PC-3 (cell line): ENCODE results near the gene DHX58. TPM values are rescaled to one million over a fixed set of nuclear protein-coding genes. Genes with fewer than 3 reads are reported as not detected.

ENCODE experiments used
- ATAC-seq: fragments of 200-7000 bp; cut with Tn5 transposase; 2 replicates; pipeline ENCODE4 v1.9.1; 2020; ENCODE audit warnings: mild to moderate bottlenecking, moderate library complexity
- BruUV-seq: library from RNA; stranded (reverse); fragments of 400-500 nt; replicated peaks from 2 replicates; lab custom pipeline; 2021; lab: Mats Ljungman, UMichigan
- CTCF ChIA-PET: fragments of 300-600 bp; sonication (Branson Sonifier 250); formaldehyde crosslinking; loops from one replicate; lab custom pipeline; 2022; ENCODE audit warnings: antibody characterized with exemption; lab: Charles Lee
- POLR2A ChIA-PET: fragments of 300-600 bp; sonication (Branson Sonifier 250); formaldehyde crosslinking; loops from one replicate; lab custom pipeline; 2022; ENCODE audit warnings: antibody characterized with exemption; ENCODE audit not compliant: unreplicated experiment; lab: Charles Lee
- DNase-seq: peaks from one replicate; pipeline ENCODE4 v3.0.0-alpha.2; 2015
- H2AFZ ChIP-seq: fragments of 300-600 bp; sonication (generic); 2 replicates; pipeline ENCODE4 v1.6.0; 2016; ENCODE audit warnings: antibody characterized with exemption, low read length
- H3F3A ChIP-seq: fragments of 300-600 bp; sonication (generic); one replicate; pipeline ENCODE4 v1.6.0; 2017; ENCODE audit warnings: antibody characterized with exemption, low read length, control low read depth, mild to moderate bottlenecking; ENCODE audit not compliant: unreplicated experiment
- H3K27ac ChIP-seq: fragments of 300-600 bp; sonication (generic); 2 replicates; pipeline ENCODE4 v1.5.1; 2016; ENCODE audit warnings: mild to moderate bottlenecking, low read length
- H3K27me3 ChIP-seq: fragments of 300-600 bp; sonication (generic); 2 replicates; pipeline ENCODE4 v1.6.1; 2016; ENCODE audit warnings: low read length, mixed read lengths
- H3K36me3 ChIP-seq: fragments of 300-600 bp; sonication (generic); 2 replicates; pipeline ENCODE4 v1.6.1; 2016; ENCODE audit warnings: low read depth, mixed run types, low read length, mixed read lengths
- H3K4me1 ChIP-seq: fragments of 300-600 bp; sonication (generic); 2 replicates; pipeline ENCODE4 v1.5.1; 2016; ENCODE audit warnings: low read length; ENCODE audit not compliant: insufficient read depth
- H3K4me2 ChIP-seq: fragments of 300-600 bp; sonication (generic); 2 replicates; pipeline ENCODE4 v1.6.0; 2016; ENCODE audit warnings: low read length
- H3K4me3 ChIP-seq: fragments of 300-600 bp; sonication (generic); 2 replicates; pipeline ENCODE4 v1.5.1; 2016; ENCODE audit warnings: mild to moderate bottlenecking, low read length, mixed read lengths
- H3K79me2 ChIP-seq: fragments of 300-600 bp; sonication (generic); 2 replicates; pipeline ENCODE4 v1.6.1; 2017; ENCODE audit warnings: low read length, mixed read lengths
- H3K9ac ChIP-seq: fragments of 300-600 bp; sonication (generic); 2 replicates; pipeline ENCODE4 v1.6.0; 2016; ENCODE audit warnings: mild to moderate bottlenecking, low read length
- H3K9me2 ChIP-seq: fragments of 300-600 bp; sonication (generic); replicated peaks from 2 replicates; pipeline ENCODE4 v1.6.1; 2016; ENCODE audit warnings: mixed run types, low read length, mixed read lengths
- H3K9me3 ChIP-seq: fragments of 300-600 bp; sonication (generic); 2 replicates; pipeline ENCODE4 v1.6.1; 2016; ENCODE audit warnings: low read length, mixed read lengths
- H4K20me1 ChIP-seq: fragments of 300-600 bp; sonication (generic); 2 replicates; pipeline ENCODE4 v1.6.1; 2016; ENCODE audit warnings: low read length, mixed read lengths
- EZH2 ChIP-seq: fragments of 300-600 bp; sonication (generic); IDR thresholded peaks from one replicate; pipeline ENCODE4 v1.6.1; 2017; ENCODE audit warnings: antibody characterized with exemption, mild to moderate bottlenecking, low read length; ENCODE audit not compliant: unreplicated experiment
- EZH2phosphoT487 ChIP-seq: fragments of 300-600 bp; sonication (generic); IDR thresholded peaks from 2 replicates; pipeline ENCODE4 v1.6.1; 2018; ENCODE audit warnings: mild to moderate bottlenecking, antibody characterized with exemption, low read length, borderline replicate concordance
- intact Hi-C: fragments of 100-400 bp; cut with micrococcal nuclease; formaldehyde crosslinking; loops from 2 replicates; pipeline ENCODE4 v1.9.0; 2023
- total RNA-seq: library from RNA; depleted of rRNA; stranded (reverse); fragments of >200 nt; gene quantifications from 2 replicates; pipeline ENCODE4 v1.2.3, GENCODE V29; 2014
- TF ChIP-seq, protein P1 (sequence below): fragments of 300-600 bp; sonication (generic); conservative IDR thresholded peaks from 2 replicates; pipeline ENCODE4 v1.5.1; 2017; ENCODE audit warnings: antibody characterized with exemption, low read depth, mild to moderate bottlenecking, low read length

DHX58 gene
- total RNA-seq, 1 experiment from 2014 or later: not detected

DNA sequence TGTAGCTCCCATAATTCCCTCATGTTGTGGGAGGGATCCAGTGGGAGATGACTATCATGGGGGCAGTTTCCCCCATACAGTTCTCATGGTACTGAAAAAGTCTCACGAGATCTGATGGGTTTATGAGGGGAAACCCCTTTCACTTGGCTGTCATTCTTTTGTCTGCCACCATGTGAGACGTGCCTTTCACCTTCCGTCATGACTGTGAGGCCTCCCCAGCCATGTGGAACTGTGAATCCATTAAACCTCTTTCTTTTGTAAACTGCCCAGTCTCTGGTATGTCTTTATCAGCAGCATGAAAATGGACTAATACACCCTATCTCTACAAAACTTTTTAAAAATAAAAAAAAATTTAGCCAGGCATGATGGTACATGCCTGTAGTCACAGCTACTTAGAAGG lies 55.9 kb downstream of the DHX58 start:
- H3K4me1 ChIP-seq: no peaks in the 10 kb centered on the region
- H3F3A ChIP-seq: no peaks in the 10 kb centered on the region
- ChIA-PET POLR2A (no interaction called here), CTCF (no interaction called here)
- no peak overlapping the region for H3K4me2 ChIP-seq
- no TSS peak for BruUV-seq
- ATAC-seq (no peak), DNase-seq (no peak)
- no peaks in the 10 kb centered on the region for H3K27me3 ChIP-seq
- H3K9me3 ChIP-seq: no peaks in the 10 kb centered on the region
- H3K27ac ChIP-seq: no peak overlapping the region
- H3K36me3 ChIP-seq: no peaks in the 10 kb centered on the region
- H3K9ac ChIP-seq: no peak overlapping the region
- no peaks in the 10 kb centered on the region for H4K20me1 ChIP-seq
- H3K79me2 ChIP-seq: no peaks in the 10 kb centered on the region
- no peak overlapping the region for H3K4me3 ChIP-seq
- no peak for TF ChIP-seq EZH2phosphoT487
- TF ChIP-seq, protein P1, sequence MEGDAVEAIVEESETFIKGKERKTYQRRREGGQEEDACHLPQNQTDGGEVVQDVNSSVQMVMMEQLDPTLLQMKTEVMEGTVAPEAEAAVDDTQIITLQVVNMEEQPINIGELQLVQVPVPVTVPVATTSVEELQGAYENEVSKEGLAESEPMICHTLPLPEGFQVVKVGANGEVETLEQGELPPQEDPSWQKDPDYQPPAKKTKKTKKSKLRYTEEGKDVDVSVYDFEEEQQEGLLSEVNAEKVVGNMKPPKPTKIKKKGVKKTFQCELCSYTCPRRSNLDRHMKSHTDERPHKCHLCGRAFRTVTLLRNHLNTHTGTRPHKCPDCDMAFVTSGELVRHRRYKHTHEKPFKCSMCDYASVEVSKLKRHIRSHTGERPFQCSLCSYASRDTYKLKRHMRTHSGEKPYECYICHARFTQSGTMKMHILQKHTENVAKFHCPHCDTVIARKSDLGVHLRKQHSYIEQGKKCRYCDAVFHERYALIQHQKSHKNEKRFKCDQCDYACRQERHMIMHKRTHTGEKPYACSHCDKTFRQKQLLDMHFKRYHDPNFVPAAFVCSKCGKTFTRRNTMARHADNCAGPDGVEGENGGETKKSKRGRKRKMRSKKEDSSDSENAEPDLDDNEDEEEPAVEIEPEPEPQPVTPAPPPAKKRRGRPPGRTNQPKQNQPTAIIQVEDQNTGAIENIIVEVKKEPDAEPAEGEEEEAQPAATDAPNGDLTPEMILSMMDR: no peak
- intact Hi-C loops: no loop called here
- no peak overlapping the region for H2AFZ ChIP-seq
- H3K9me2 ChIP-seq: no peaks in the 10 kb centered on the region

DNA sequence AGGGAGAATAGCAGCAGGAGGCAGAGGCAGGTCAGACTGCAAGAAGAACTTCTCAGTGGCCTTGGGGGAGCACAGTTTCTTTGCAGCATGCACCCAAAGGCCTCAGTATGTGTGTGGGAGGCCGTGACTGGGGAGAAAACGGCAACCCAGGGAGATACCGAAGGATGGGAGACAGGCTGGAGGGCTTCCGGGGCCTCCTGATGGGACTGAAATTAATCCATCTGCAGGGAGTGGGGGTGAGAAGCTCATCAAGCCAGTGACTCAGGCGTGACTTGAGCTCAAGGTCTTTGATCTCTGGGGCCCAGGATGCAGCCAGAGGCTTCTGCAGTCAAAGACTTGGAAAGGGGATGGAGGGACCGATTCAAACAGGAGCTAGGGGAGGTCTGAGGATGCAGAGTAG lies 57.0 kb downstream of the DHX58 start:
- ATAC-seq (no peak), DNase-seq (peak; percentile 7)
- Histone ChIP-seq H3K27me3 (no peaks in the 10 kb centered on the region), H3K9ac (no peak overlapping the region), H3F3A (no peaks in the 10 kb centered on the region), H4K20me1 (no peaks in the 10 kb centered on the region), H3K4me1 (no peaks in the 10 kb centered on the region), H3K4me3 (no peak overlapping the region), H3K27ac (no peak overlapping the region), H3K36me3 (no peaks in the 10 kb centered on the region), H3K9me2 (no peaks in the 10 kb centered on the region), H3K9me3 (no peaks in the 10 kb centered on the region), H3K4me2 (no peak overlapping the region), H3K79me2 (no peaks in the 10 kb centered on the region), H2AFZ (no peak overlapping the region)
- intact Hi-C loops: no loop called here
- no peak for TF ChIP-seq EZH2
- POLR2A ChIA-PET: no interaction called here
- no TSS peak for BruUV-seq
- CTCF ChIA-PET: no interaction called here

DNA sequence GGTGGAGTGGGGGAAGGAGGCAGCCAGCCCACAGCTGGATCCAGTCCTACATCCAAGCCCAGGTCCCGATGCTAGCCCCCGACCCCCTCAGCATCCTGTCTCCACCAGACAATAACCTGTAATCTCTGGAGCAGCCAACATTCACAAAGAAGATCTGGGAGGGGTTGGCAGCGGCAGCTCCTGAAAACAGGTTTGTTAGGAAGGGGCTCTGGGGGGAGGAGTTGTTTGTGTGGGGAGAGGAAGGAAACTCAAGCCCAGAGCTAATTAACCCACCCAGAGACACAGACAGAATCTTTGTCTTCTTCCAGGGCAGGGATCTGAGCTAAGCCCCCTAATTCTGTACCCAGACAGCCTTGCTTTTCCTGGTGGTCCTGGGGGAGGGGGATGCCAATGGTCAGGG lies 57.5 kb downstream of the DHX58 start:
- no TSS peak for BruUV-seq
- Histone ChIP-seq H4K20me1 (no peaks in the 10 kb centered on the region), H3K4me3 (no peak overlapping the region), H3K27ac (no peak overlapping the region), H3K36me3 (no peaks in the 10 kb centered on the region), H3K27me3 (no peaks in the 10 kb centered on the region), H3K4me1 (no peaks in the 10 kb centered on the region), H2AFZ (no peak overlapping the region), H3F3A (no peaks in the 10 kb centered on the region), H3K9ac (no peak overlapping the region), H3K4me2 (no peak overlapping the region), H3K9me2 (no peaks in the 10 kb centered on the region), H3K9me3 (no peaks in the 10 kb centered on the region), H3K79me2 (no peaks in the 10 kb centered on the region)
- ChIA-PET CTCF (no interaction called here), POLR2A (no interaction called here)
- ATAC-seq (no peak), DNase-seq (no peak)
- intact Hi-C loops: no loop called here
- TF ChIP-seq EZH2 (no peak), EZH2phosphoT487 (no peak)
- TF ChIP-seq, protein P1: no peak
